Lower leg skin (tissue), 3 donors: Measurements from ENCODE around the gene KLHL34.

Experiments
- CTCF ChIP-seq, 3 donors: fragments of 450-650 bp; IDR thresholded peaks; one replicate each; pipeline ENCODE4 v1.5.1; 2016; ENCODE audit warnings: antibody characterized with exemption in 3 of 3, mild to moderate bottlenecking in 3 of 3, moderate library complexity in 2 of 3
- POLR2A ChIP-seq, 2 donors: fragments of 450-650 bp; IDR thresholded peaks; one replicate each; pipeline ENCODE4 v1.6.1; 2016 to 2017; ENCODE audit warnings: antibody characterized with exemption in 2 of 2, mild to moderate bottlenecking in 1 of 2, moderate library complexity in 1 of 2

- TF ChIP-seq CTCF (IDR thresholded peaks at IDR 0.05) = no peak
- no peak for TF ChIP-seq POLR2A (IDR thresholded peaks at IDR 0.05)
Measured at GRCh38 chrX:21623778-21624501, 34.2 kb downstream of the KLHL34 start.
